Mucosa of stomach (tissue), 1 donor: ENCODE measurements around the gene FLNB.

ENCODE experiments used
- H3K27me3 ChIP-seq: one replicate; pipeline ENCODE4 v1.7.0; 2013; ENCODE audit warnings: mild to moderate bottlenecking, low read length; ENCODE audit not compliant: control insufficient read depth, insufficient read depth
- H3K36me3 ChIP-seq: one replicate; pipeline ENCODE4 v1.7.0; 2013; ENCODE audit warnings: low read length; ENCODE audit not compliant: control insufficient read depth, insufficient read depth
- H3K4me1 ChIP-seq: one replicate; pipeline ENCODE4 v1.7.0; 2013; ENCODE audit warnings: mild to moderate bottlenecking, low read length; ENCODE audit not compliant: control insufficient read depth, insufficient read depth
- H3K4me3 ChIP-seq: one replicate; pipeline ENCODE4 v1.7.0; 2013; ENCODE audit warnings: low read length
- H3K9ac ChIP-seq: one replicate; pipeline ENCODE4 v1.7.0; 2013; ENCODE audit warnings: mild to moderate bottlenecking, low read length, moderate library complexity
- H3K9me3 ChIP-seq: one replicate; pipeline ENCODE4 v1.7.0; 2013; ENCODE audit warnings: mild to moderate bottlenecking, low read length, moderate library complexity; ENCODE audit not compliant: control insufficient read depth
- donor health status: Pancreatic carcinoma.

FLNB gene

GRCh38 chr3:58215317-58216025 is 207.2 kb downstream of the FLNB start:
- no peak overlapping the region for H3K4me3 ChIP-seq
- H3K27me3 ChIP-seq, result no peaks in the 10 kb centered on the region
- H3K9ac ChIP-seq, result no peak overlapping the region
- H3K36me3 ChIP-seq, result no peaks in the 10 kb centered on the region
- no peaks in the 10 kb centered on the region for H3K9me3 ChIP-seq
- no peaks in the 10 kb centered on the region for H3K4me1 ChIP-seq

- H3K9me3 ChIP-seq, result no peaks in the 10 kb centered on the region
- no peaks in the 10 kb centered on the region for H3K27me3 ChIP-seq
- no peaks in the 10 kb centered on the region for H3K36me3 ChIP-seq
- H3K4me1 ChIP-seq, result peaks cover under 1% of the 10 kb centered on the region
- no peak overlapping the region for H3K4me3 ChIP-seq
- H3K9ac ChIP-seq, result no peak overlapping the region
Measured at GRCh38 chr3:58216496-58217195, 208.4 kb downstream of the FLNB start.

- H3K4me3 ChIP-seq, result no peak overlapping the region
- H3K36me3 ChIP-seq, result no peaks in the 10 kb centered on the region
- H3K9me3 ChIP-seq, result no peaks in the 10 kb centered on the region
- H3K4me1 ChIP-seq, result peaks cover 5% of the 10 kb centered on the region
- H3K9ac ChIP-seq, result no peak overlapping the region
- H3K27me3 ChIP-seq, result no peaks in the 10 kb centered on the region
Measured at GRCh38 chr3:58217209-58217811, 209.1 kb downstream of the FLNB start.

- Histone ChIP-seq H3K4me3 (no peak overlapping the region), H3K9ac (no peak overlapping the region)
Measured at GRCh38 chr3:58218904-58219303, 210.7 kb downstream of the FLNB start.

More at GRCh38 chr3:58218904-58219303, 210.7 kb downstream of the FLNB start:
- H3K27me3 ChIP-seq, result no peaks in the 10 kb centered on the region
- H3K36me3 ChIP-seq, result no peaks in the 10 kb centered on the region
- H3K4me1 ChIP-seq, result peaks cover 5% of the 10 kb centered on the region
- H3K9me3 ChIP-seq, result no peaks in the 10 kb centered on the region
